Thymus (tissue), 11 donors: ENCODE results near the gene BRAT1. TPM values are rescaled to one million over a fixed set of nuclear protein-coding genes. Genes with fewer than 3 reads are reported as not detected.
A peak's percentile ranks its signal among the peaks of the same experiment; 100 is the strongest.

Source experiments
- DNase-seq, 9 donors: peaks; one replicate each; pipeline ENCODE4 v3.0.0-alpha.2; 2013; ENCODE audit warnings: low spot score in 9 of 9, low read depth in 6 of 9, missing footprints in 1 of 9
- H3K27ac ChIP-seq, 2 donors: one replicate each; pipeline ENCODE4 v1.5.1; 2013; ENCODE audit warnings: control low read depth in 1 of 2, low read depth in 1 of 2, low read length in 1 of 2, mild to moderate bottlenecking in 1 of 2, moderate library complexity in 1 of 2
- H3K27me3 ChIP-seq, 2 donors: one replicate each; pipeline ENCODE4 v1.5.1; 2013; ENCODE audit warnings: low read length in 1 of 2; ENCODE audit not compliant: control insufficient read depth in 2 of 2, insufficient read depth in 1 of 2
- H3K36me3 ChIP-seq, 2 donors: one replicate each; pipeline ENCODE4 v1.5.1; 2013; ENCODE audit warnings: low read length in 1 of 2, mild to moderate bottlenecking in 1 of 2, moderate library complexity in 1 of 2; ENCODE audit not compliant: control insufficient read depth in 2 of 2, insufficient read depth in 2 of 2
- H3K4me1 ChIP-seq, 2 donors: one replicate each; pipeline ENCODE4 v1.5.1; 2013; ENCODE audit warnings: low read length in 2 of 2; ENCODE audit not compliant: control insufficient read depth in 2 of 2, insufficient read depth in 2 of 2
- H3K4me3 ChIP-seq, 2 donors: one replicate each; pipeline ENCODE4 v1.5.1; 2013; ENCODE audit warnings: low read length in 2 of 2, control low read depth in 1 of 2, mild to moderate bottlenecking in 1 of 2
- H3K9me3 ChIP-seq, 2 donors: one replicate each; pipeline ENCODE4 v1.5.1; 2013; ENCODE audit warnings: low read length in 1 of 2, mild to moderate bottlenecking in 1 of 2; ENCODE audit not compliant: control insufficient read depth in 2 of 2, insufficient read depth in 1 of 2
- WGBS: extraction: QIAGEN DNeasy Blood & Tissue Kit; methylation state at CpG from one replicate; pipeline ENCODE4 v1.1.7; 2013; 5-methylcytosine and 5-hydroxymethylcytosine counted together
- polyA plus RNA-seq: library from polyadenylated mRNA; stranded (reverse); fragments of 200-250 nt; gene quantifications from one replicate; pipeline ENCODE4 v1.2.3, GENCODE V29; 2013
- total RNA-seq: library from RNA; stranded (reverse); fragments of 120-200 nt; gene quantifications from one replicate; pipeline ENCODE4 v1.2.4, GENCODE V29; 2013
- donor health status: healthy.

The BRAT1 gene
- total and polyA plus RNA-seq, 2 donors, result 19.9 to 40.8 TPM

- Histone ChIP-seq H3K27ac (no peak overlapping the region), H3K4me3 (peak overlapping the region in 1 of 2 donors; percentile 5), H3K36me3 (peaks cover 0 to 3% of the 10 kb centered on the region in 2 donors), H3K9me3 (peaks cover 0 to 5% of the 10 kb centered on the region in 2 donors), H3K4me1 (peaks cover 22 to 71% of the 10 kb centered on the region in 2 donors), H3K27me3 (peaks cover 53 to 66% of the 10 kb centered on the region in 2 donors)
- WGBS, result 44% methylated on average over 19 of the region's 19 CpGs
- DNase-seq, result peak in 1 of 9 donors; percentile 35
Observed at GRCh38 chr7:2522780-2523433, 32.4 kb downstream of the BRAT1 start.

GRCh38 chr7:2521952-2522591 is 33.3 kb downstream of the BRAT1 start:
- H3K27me3 ChIP-seq, result peaks cover 58 to 75% of the 10 kb centered on the region in 2 donors
- peak in 1 of 9 donors; percentile 47 for DNase-seq
- 2% methylated on average over 17 of the region's 17 CpGs for WGBS
- peaks cover 22 to 70% of the 10 kb centered on the region in 2 donors for H3K4me1 ChIP-seq
- peaks cover 0 to 3% of the 10 kb centered on the region in 2 donors for H3K36me3 ChIP-seq
- H3K9me3 ChIP-seq, result peaks cover 0 to 5% of the 10 kb centered on the region in 2 donors
- no peak overlapping the region for H3K27ac ChIP-seq
- H3K4me3 ChIP-seq, result peak overlapping the region; percentile 10 to 43

GRCh38 chr7:2521341-2521745 is 34.0 kb downstream of the BRAT1 start:
- Histone ChIP-seq H3K27ac (no peak overlapping the region), H3K27me3 (peaks cover 58 to 82% of the 10 kb centered on the region in 2 donors)
- WGBS, result 34% methylated on average over 21 of the region's 21 CpGs

GRCh38 chr7:2520761-2521290 is 34.5 kb downstream of the BRAT1 start:
- H3K27ac ChIP-seq, result no peak overlapping the region
- peaks cover 58 to 84% of the 10 kb centered on the region in 2 donors for H3K27me3 ChIP-seq
- H3K36me3 ChIP-seq, result no peaks in the 10 kb centered on the region
- 28% methylated on average over 12 of the region's 12 CpGs for WGBS
- peaks cover 0 to 5% of the 10 kb centered on the region in 2 donors for H3K9me3 ChIP-seq
- peaks cover 22 to 68% of the 10 kb centered on the region in 2 donors for H3K4me1 ChIP-seq
- H3K4me3 ChIP-seq, result peak overlapping the region; percentile 43 to 53
- no peak for DNase-seq

More at GRCh38 chr7:2521341-2521745, 34.0 kb downstream of the BRAT1 start:
- Histone ChIP-seq H3K4me1 (peaks cover 22 to 68% of the 10 kb centered on the region in 2 donors), H3K4me3 (peak overlapping the region; percentile 43 to 53), H3K9me3 (peaks cover 0 to 5% of the 10 kb centered on the region in 2 donors), H3K36me3 (peaks cover 0 to 3% of the 10 kb centered on the region in 2 donors)
- DNase-seq, result no peak

- H3K27ac ChIP-seq, result no peak overlapping the region
Observed at GRCh38 chr7:2520131-2520760, 35.1 kb downstream of the BRAT1 start.

GRCh38 chr7:2519119-2519930 is 36.0 kb downstream of the BRAT1 start, which contains the start of gene LFNG:
TSS of gene LFNG (plus strand) at chr7:2519774. CDS start at chr7:2519862, 88 bp downstream.
- peak within 1 kb of the TSS; percentile 43 to 53 for H3K4me3 ChIP-seq
- H3K4me1 ChIP-seq, result peaks cover 22 to 59% of the 10 kb centered on the region in 2 donors
- H3K27me3 ChIP-seq, result peaks cover 58 to 80% of the 10 kb centered on the region in 2 donors
- no peaks in the 10 kb centered on the region for H3K36me3 ChIP-seq
- WGBS, result under 1% methylated on average over 95 of the region's 95 CpGs
- H3K9me3 ChIP-seq, result peaks cover 0 to 5% of the 10 kb centered on the region in 2 donors
- peak in 5 of 9 donors; percentile 50 to 85 (median 74) for DNase-seq
- H3K27ac ChIP-seq, result no peak within 1 kb of the TSS

More at GRCh38 chr7:2520131-2520760, 35.1 kb downstream of the BRAT1 start:
- peaks cover 22 to 66% of the 10 kb centered on the region in 2 donors for H3K4me1 ChIP-seq
- H3K36me3 ChIP-seq, result no peaks in the 10 kb centered on the region
- WGBS, result 6% methylated on average over 37 of the region's 37 CpGs
- DNase-seq, result no peak
- peak overlapping the region; percentile 43 to 53 for H3K4me3 ChIP-seq
- H3K27me3 ChIP-seq, result peaks cover 58 to 85% of the 10 kb centered on the region in 2 donors
- H3K9me3 ChIP-seq, result peaks cover 0 to 5% of the 10 kb centered on the region in 2 donors

- WGBS, result 5% methylated on average over 41 of the region's 41 CpGs
- Histone ChIP-seq H3K9me3 (no peaks in the 10 kb centered on the region), H3K4me3 (peak overlapping the region in 1 of 2 donors; percentile 53), H3K4me1 (peaks cover 22 to 53% of the 10 kb centered on the region in 2 donors), H3K36me3 (no peaks in the 10 kb centered on the region), H3K27me3 (peaks cover 58 to 74% of the 10 kb centered on the region in 2 donors), H3K27ac (no peak overlapping the region)
- no peak for DNase-seq
Observed at GRCh38 chr7:2518737-2519118, 36.6 kb downstream of the BRAT1 start.
